Measurements from ENCODE around the gene TADA3. TPM values are rescaled to one million over a fixed set of nuclear protein-coding genes. Genes with fewer than 3 reads are reported as not detected.
A peak's percentile ranks its signal among the peaks of the same experiment; 100 is the strongest.

The TADA3 gene
- total RNA-seq, 4 donors from 2014 or later = 53.7 to 504 (median 92.0) TPM

DNA sequence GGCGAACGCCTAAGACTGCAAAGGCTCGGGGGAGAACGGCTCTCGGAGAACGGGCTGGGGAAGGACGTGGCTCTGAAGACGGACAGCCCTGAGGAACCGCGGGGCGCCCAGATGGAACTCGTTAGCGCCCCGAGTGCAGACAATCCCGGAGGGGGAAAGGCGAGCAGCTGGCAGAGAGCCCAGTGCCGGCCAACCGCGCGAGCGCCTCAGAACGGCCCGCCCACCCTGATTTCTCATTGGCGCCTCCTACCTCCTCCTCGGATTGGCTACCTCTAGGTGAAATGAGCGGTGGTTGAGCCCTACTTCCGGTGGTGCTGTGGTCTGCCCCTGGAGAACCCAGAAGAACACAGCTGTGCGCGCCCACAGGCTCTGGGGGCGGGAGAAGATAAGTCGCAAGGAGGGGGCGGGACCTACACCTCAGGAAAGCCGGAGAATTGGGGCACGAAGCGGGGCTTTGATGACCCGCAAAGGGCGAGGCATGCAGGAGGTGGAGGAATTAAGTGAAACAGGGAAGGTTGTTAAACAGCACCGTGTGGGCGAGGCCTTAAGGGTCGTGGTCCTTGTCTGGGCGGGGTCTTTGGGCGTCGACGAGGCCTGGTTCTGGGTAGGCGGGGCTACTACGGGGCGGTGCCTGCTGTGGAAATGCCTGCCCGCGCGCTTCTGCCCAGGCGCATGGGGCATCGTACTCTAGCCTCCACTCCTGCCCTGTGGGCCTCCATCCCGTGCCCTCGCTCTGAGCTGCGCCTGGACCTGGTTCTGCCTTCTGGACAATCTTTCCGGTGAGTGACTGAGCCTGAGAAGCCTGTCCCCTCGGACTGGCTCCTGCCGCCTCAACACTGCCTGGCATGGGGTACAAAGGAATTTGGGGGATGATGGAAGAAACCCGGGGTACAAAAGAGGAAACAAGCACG lies 42.4 kb downstream of the TADA3 start, which contains the start of gene OGG1:
OGG1 (plus strand) TSS at position 308 of the 911 bp plus-strand sequence; CDS start at position 643, 335 bp downstream.
- peaks cover 0 to 26% (median 12%) of the 10 kb centered on the region in 4 donors for H3K36me3 ChIP-seq
- intact Hi-C loops (cut with DNase I; ENCODE audit: low total_unique reads) = no loop called here
- peaks cover 19 to 34% (median 23%) of the 10 kb centered on the region in 4 donors for H3K4me1 ChIP-seq
- peak within 1 kb of the TSS; percentile 92 to 95 (median 93) for H3K27ac ChIP-seq
- in situ Hi-C loops (cut with MboI; ENCODE audit: low pct_ligation_motif_present in 1 of 4, low pct_unique_long_range_greater_than_20kb in 1 of 4, low sequenced_read_pairs in 3 of 4) = no loop called here
- TF ChIP-seq, protein P1, sequence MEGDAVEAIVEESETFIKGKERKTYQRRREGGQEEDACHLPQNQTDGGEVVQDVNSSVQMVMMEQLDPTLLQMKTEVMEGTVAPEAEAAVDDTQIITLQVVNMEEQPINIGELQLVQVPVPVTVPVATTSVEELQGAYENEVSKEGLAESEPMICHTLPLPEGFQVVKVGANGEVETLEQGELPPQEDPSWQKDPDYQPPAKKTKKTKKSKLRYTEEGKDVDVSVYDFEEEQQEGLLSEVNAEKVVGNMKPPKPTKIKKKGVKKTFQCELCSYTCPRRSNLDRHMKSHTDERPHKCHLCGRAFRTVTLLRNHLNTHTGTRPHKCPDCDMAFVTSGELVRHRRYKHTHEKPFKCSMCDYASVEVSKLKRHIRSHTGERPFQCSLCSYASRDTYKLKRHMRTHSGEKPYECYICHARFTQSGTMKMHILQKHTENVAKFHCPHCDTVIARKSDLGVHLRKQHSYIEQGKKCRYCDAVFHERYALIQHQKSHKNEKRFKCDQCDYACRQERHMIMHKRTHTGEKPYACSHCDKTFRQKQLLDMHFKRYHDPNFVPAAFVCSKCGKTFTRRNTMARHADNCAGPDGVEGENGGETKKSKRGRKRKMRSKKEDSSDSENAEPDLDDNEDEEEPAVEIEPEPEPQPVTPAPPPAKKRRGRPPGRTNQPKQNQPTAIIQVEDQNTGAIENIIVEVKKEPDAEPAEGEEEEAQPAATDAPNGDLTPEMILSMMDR (IDR thresholded peaks at IDR 0.05) = peak in 1 of 5 experiments; percentile 5
- no peak for TF ChIP-seq EP300 (IDR thresholded peaks at IDR 0.05; ENCODE audit: low read depth)
- peak; percentile 51 to 85 (median 65) for TF ChIP-seq POLR2AphosphoS5 (IDR thresholded peaks at IDR 0.05)
- peak; percentile 58 for TF ChIP-seq POLR2A (IDR thresholded peaks at IDR 0.05)
- peak within 1 kb of the TSS; percentile 38 to 78 (median 51) for H3K4me3 ChIP-seq
- H3K27me3 ChIP-seq = no peaks in the 10 kb centered on the region
- H3K9me3 ChIP-seq = no peaks in the 10 kb centered on the region
- DNase-seq = peak; percentile 98
- 0% methylated on average over 1 to 56 of the region's 60 CpGs for WGBS, 2 donors (ENCODE audit: low coverage in 1 of 2)

DNA sequence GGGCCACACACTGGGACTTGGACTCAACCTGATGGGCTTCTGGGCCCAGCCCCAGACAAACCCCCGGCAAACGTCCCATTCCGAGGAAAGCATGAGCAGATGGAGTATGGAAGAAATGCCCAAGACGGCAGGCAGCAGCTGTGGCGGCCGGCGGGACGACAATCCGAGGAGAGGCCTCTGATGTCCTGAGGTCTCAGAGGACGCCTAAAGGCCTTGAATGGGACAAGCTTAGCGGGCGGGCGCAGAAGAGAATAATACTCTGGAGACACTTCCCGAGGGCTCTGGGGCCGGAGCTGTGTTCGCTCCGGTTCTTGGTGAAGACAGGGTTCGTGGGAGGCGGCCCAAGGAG lies 43.0 kb downstream of the TADA3 start:
- in situ Hi-C loops (cut with MboI; ENCODE audit: low pct_ligation_motif_present in 1 of 4, low pct_unique_long_range_greater_than_20kb in 1 of 4, low sequenced_read_pairs in 3 of 4) = no loop called here

GRCh38 chr3:9748031-9748430 lies 44.2 kb downstream of the TADA3 start:
- Histone ChIP-seq H3K9me3 (no peaks in the 10 kb centered on the region), H3K36me3 (peaks cover 0 to 45% (median 23%) of the 10 kb centered on the region in 4 donors), H3K4me3 (no peak overlapping the region), H3K4me1 (peaks cover 19 to 29% (median 23%) of the 10 kb centered on the region in 4 donors), H3K27me3 (no peaks in the 10 kb centered on the region), H3K27ac (no peak overlapping the region)
- WGBS, 2 donors (ENCODE audit: low coverage in 1 of 2) = 98 to 100% methylated on average over 1 to 2 of the region's 2 CpGs
- intact Hi-C loops (cut with DNase I; ENCODE audit: low total_unique reads) = no loop called here
- no peak for DNase-seq
- in situ Hi-C loops (cut with MboI; ENCODE audit: low pct_ligation_motif_present in 1 of 4, low pct_unique_long_range_greater_than_20kb in 1 of 4, low sequenced_read_pairs in 3 of 4) = no loop called here
- no peak for TF ChIP-seq EP300 (IDR thresholded peaks at IDR 0.05; ENCODE audit: low read depth)

More for the DNA sequence above, 43.0 kb downstream of the TADA3 start:
- H3K9me3 ChIP-seq = no peaks in the 10 kb centered on the region
- H3K4me3 ChIP-seq = peak overlapping the region; percentile 38 to 78 (median 51)
- intact Hi-C loops (cut with DNase I; ENCODE audit: low total_unique reads) = no loop called here
- TF ChIP-seq, protein P1 (IDR thresholded peaks at IDR 0.05) = peak in 1 of 5 experiments; percentile 17
- TF ChIP-seq EP300 (IDR thresholded peaks at IDR 0.05; ENCODE audit: low read depth) (no peak), POLR2AphosphoS5 (IDR thresholded peaks at IDR 0.05) (no peak), POLR2A (IDR thresholded peaks at IDR 0.05) (no peak)
- no peaks in the 10 kb centered on the region for H3K27me3 ChIP-seq
- H3K27ac ChIP-seq = peak overlapping the region; percentile 92 to 95 (median 93)
- no peak for DNase-seq
- 10 to 11% methylated on average over 3 to 19 of the region's 19 CpGs for WGBS, 2 donors (ENCODE audit: low coverage in 1 of 2)
- H3K36me3 ChIP-seq = peaks cover 0 to 32% (median 16%) of the 10 kb centered on the region in 4 donors
- peaks cover 19 to 29% (median 23%) of the 10 kb centered on the region in 4 donors for H3K4me1 ChIP-seq

DNA sequence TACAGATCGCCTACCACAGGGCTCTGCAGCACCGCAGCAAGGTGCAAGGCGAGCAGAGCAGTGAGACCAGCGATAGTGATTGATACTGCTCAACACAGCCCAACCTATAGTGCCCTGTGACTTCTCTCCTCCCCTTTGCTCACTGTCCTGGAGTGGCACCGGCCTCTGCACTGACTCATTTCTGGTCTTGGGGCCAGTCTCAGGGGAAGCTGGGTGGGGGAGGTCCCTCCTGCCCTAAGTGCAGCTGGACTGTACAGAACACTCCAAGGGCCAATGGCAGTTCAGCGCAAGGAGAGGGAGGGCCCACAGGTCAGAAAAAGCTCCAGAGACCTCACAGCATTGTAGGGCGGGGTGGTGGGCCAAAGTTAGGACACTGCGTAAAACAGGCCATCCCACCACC lies 45.0 kb downstream of the TADA3 start:
- Histone ChIP-seq H3K4me1 (peaks cover 19 to 29% (median 23%) of the 10 kb centered on the region in 4 donors), H3K9me3 (no peaks in the 10 kb centered on the region), H3K27ac (no peak overlapping the region), H3K27me3 (no peaks in the 10 kb centered on the region), H3K4me3 (no peak overlapping the region), H3K36me3 (peaks cover 0 to 52% (median 28%) of the 10 kb centered on the region in 4 donors)
- no peak for TF ChIP-seq POLR2AphosphoS5 (IDR thresholded peaks at IDR 0.05)
- TF ChIP-seq EP300 (IDR thresholded peaks at IDR 0.05; ENCODE audit: low read depth) = no peak
- TF ChIP-seq, protein P1 (IDR thresholded peaks at IDR 0.05) = no peak
- no peak for TF ChIP-seq POLR2A (IDR thresholded peaks at IDR 0.05)
- 86% methylated on average over 8 of the region's 8 CpGs; no CpG with 5 or more reads in 1 of the 2 donors for WGBS, 2 donors (ENCODE audit: low coverage in 1 of 2)
- DNase-seq = no peak
- in situ Hi-C loops (cut with MboI; ENCODE audit: low pct_ligation_motif_present in 1 of 4, low pct_unique_long_range_greater_than_20kb in 1 of 4, low sequenced_read_pairs in 3 of 4) = no loop called here
- intact Hi-C loops (cut with DNase I; ENCODE audit: low total_unique reads) = no loop called here
